ENCODE results near the gene RGMB. TPM values are rescaled to one million over a fixed set of nuclear protein-coding genes. Genes with fewer than 3 reads are reported as not detected.
A peak's percentile ranks its signal among the peaks of the same experiment; 100 is the strongest.

RGMB gene
- total and polyA plus RNA-seq, 2 of the 13 experiments (the other 11 are each of a cell fraction or from before 2014, with no cell fraction given) = 3.0 to 3.8 TPM

- TF ChIP-seq ZNF784 (CRISPR knock-in tag; IDR thresholded peaks at IDR 0.05; ENCODE audit: borderline replicate concordance) (0 out of 2 replicates have a peak, but pooled peaks have one; percentile 15), CSRNP1 (CRISPR knock-in tag; IDR thresholded peaks at IDR 0.05) (0 out of 2 replicates have a peak, but pooled peaks have one; percentile 83), ZNF441 (CRISPR knock-in tag; IDR thresholded peaks at IDR 0.05; ENCODE audit: borderline replicate concordance) (no peak), MATR3 (CRISPR knock-in tag; IDR thresholded peaks at IDR 0.05) (no peak), ZNF816 (CRISPR knock-in tag; IDR thresholded peaks at IDR 0.05; ENCODE audit: borderline replicate concordance) (peak; percentile 79; the same call in 1 of the 2 replicates), ZNF768 (CRISPR knock-in tag; IDR thresholded peaks at IDR 0.05) (no peak), GMEB1 (CRISPR knock-in tag; IDR thresholded peaks at IDR 0.05; ENCODE audit: borderline replicate concordance) (peak; percentile 52; the same call in 1 of the 2 replicates), ZNF530 (CRISPR knock-in tag; IDR thresholded peaks at IDR 0.05; ENCODE audit: low read depth) (no peak), CCDC6 (CRISPR knock-in tag; IDR thresholded peaks at IDR 0.05) (no peak; the same call in none of the 2 replicates), ZBTB46 (CRISPR knock-in tag; IDR thresholded peaks at IDR 0.05; ENCODE audit: borderline replicate concordance) (no peak), UBTF (CRISPR knock-in tag; IDR thresholded peaks at IDR 0.05) (no peak), MIXL1 (CRISPR knock-in tag; IDR thresholded peaks at IDR 0.05) (peak; percentile 17), HMG20B (CRISPR knock-in tag; conservative IDR thresholded peaks at IDR 0.05) (no peak), TSC22D2 (CRISPR knock-in tag; IDR thresholded peaks at IDR 0.05; ENCODE audit: borderline replicate concordance) (no peak; the same call in 1 of the 2 replicates), PPARG (CRISPR knock-in tag; conservative IDR thresholded peaks at IDR 0.05) (no peak), PCBP1 (IDR thresholded peaks at IDR 0.05; ENCODE audit: borderline replicate concordance, low read depth, low read length) (no peak), ZBTB26 (CRISPR knock-in tag; IDR thresholded peaks at IDR 0.05; ENCODE audit: borderline replicate concordance) (0 out of 2 replicates have a peak, but pooled peaks have one; percentile 47), HNF4G (IDR thresholded peaks at IDR 0.05; ENCODE audit: borderline replicate concordance, low read depth, low read length) (no peak), HNF4G (CRISPR knock-in tag; IDR thresholded peaks at IDR 0.05; ENCODE audit: borderline replicate concordance, low read depth) (no peak), KAT2B (IDR thresholded peaks at IDR 0.05; ENCODE audit: borderline replicate concordance, low read depth, low read length) (no peak), FOXA1 (IDR thresholded peaks at IDR 0.05) (no peak), FOXA1 (CRISPR knock-in tag; IDR thresholded peaks at IDR 0.05) (no peak)
Measured at GRCh38 chr5:98773214-98773463, 324 bp upstream of the RGMB start (continued).

Data from HepG2 (cell line).